Measurements from ENCODE around the gene SYCE1.
"Not testable (repeated sequence)": the region's sequence is repeated elsewhere in the genome, so short reads cannot be mapped to it uniquely, and the experiment has no call there.

DNA sequence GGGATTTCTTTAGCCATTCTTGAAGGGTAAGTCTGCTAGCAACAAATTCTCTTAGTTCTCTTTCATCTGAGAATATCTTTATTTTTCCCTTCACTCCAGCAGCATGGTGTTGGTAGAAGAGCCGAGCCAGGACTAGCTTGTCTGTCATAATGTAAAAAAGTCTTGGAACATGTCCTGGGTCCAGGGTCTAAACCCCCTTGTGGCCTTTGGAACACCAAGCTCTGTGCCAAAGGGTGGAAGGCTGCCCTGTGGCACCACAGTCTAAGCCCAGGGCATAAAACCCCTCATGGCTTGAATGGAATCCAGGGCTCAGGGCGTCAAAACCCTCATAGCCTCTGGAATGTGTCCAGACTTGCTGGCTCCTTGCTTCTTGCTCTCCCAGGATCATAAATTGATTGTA is 38.1 kb upstream of the SYCE1 start:
- TF ChIP-seq, protein P1, sequence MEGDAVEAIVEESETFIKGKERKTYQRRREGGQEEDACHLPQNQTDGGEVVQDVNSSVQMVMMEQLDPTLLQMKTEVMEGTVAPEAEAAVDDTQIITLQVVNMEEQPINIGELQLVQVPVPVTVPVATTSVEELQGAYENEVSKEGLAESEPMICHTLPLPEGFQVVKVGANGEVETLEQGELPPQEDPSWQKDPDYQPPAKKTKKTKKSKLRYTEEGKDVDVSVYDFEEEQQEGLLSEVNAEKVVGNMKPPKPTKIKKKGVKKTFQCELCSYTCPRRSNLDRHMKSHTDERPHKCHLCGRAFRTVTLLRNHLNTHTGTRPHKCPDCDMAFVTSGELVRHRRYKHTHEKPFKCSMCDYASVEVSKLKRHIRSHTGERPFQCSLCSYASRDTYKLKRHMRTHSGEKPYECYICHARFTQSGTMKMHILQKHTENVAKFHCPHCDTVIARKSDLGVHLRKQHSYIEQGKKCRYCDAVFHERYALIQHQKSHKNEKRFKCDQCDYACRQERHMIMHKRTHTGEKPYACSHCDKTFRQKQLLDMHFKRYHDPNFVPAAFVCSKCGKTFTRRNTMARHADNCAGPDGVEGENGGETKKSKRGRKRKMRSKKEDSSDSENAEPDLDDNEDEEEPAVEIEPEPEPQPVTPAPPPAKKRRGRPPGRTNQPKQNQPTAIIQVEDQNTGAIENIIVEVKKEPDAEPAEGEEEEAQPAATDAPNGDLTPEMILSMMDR (conservative IDR thresholded peaks at IDR 0.05; ENCODE audit: low read depth in 2 of 2): not testable (repeated sequence)
- TF ChIP-seq CREB1 (CRISPR knock-in tag; IDR thresholded peaks at IDR 0.05; ENCODE audit: low read depth); EZH2 (IDR thresholded peaks at IDR 0.05; ENCODE audit: low read depth, unreplicated experiment); EZH2phosphoT487 (IDR thresholded peaks at IDR 0.05; ENCODE audit: unreplicated experiment); POLR2AphosphoS5 (IDR thresholded peaks at IDR 0.05; ENCODE audit: low read depth); STAT1 (IDR thresholded peaks at IDR 0.05; ENCODE audit: unreplicated experiment); ZNF114 (CRISPR knock-in tag; IDR thresholded peaks at IDR 0.05); REST (IDR thresholded peaks at IDR 0.05; ENCODE audit: unreplicated experiment); JUNB (IDR thresholded peaks at IDR 0.05; ENCODE audit: unreplicated experiment): not testable (repeated sequence)
- TF ChIP-seq, protein P2, sequence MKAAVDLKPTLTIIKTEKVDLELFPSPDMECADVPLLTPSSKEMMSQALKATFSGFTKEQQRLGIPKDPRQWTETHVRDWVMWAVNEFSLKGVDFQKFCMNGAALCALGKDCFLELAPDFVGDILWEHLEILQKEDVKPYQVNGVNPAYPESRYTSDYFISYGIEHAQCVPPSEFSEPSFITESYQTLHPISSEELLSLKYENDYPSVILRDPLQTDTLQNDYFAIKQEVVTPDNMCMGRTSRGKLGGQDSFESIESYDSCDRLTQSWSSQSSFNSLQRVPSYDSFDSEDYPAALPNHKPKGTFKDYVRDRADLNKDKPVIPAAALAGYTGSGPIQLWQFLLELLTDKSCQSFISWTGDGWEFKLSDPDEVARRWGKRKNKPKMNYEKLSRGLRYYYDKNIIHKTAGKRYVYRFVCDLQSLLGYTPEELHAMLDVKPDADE (IDR thresholded peaks at IDR 0.05): not testable (repeated sequence)

Data from GM23338 (cell line).